A673 (cell line): ENCODE data around the gene CCDC122. TPM values are rescaled to one million over a fixed set of nuclear protein-coding genes. Genes with fewer than 3 reads are reported as not detected.
A peak's percentile ranks its signal among the peaks of the same experiment; 100 is the strongest.

ENCODE experiments used
- BruUV-seq: library from RNA; stranded (reverse); fragments of 400-500 nt; replicated peaks from 2 replicates; lab custom pipeline; 2021; lab: Mats Ljungman, UMichigan
- CTCF ChIA-PET: fragments of 300-600 bp; sonication (Branson Sonifier 250); formaldehyde crosslinking; loops from one replicate; lab custom pipeline; 2022; ENCODE audit warnings: antibody characterized with exemption; lab: Charles Lee
- POLR2A ChIA-PET: fragments of 300-600 bp; sonication (Branson Sonifier 250); formaldehyde crosslinking; loops from one replicate; lab custom pipeline; 2022; ENCODE audit warnings: antibody characterized with exemption; ENCODE audit not compliant: low non-redundant PET; lab: Charles Lee
- DNase-seq: peaks from one replicate; pipeline ENCODE4 v3.0.0-alpha.2; 2015; ENCODE audit warnings: low spot score
- H3K27ac ChIP-seq: fragments of 200-600 bp; sonication (generic); 2 replicates; pipeline ENCODE4 v1.5.1; 2016; ENCODE audit warnings: mixed run types, low read depth, mild to moderate bottlenecking, mixed read lengths, antibody characterized with exemption, low read length; ENCODE audit not compliant: poor library complexity, severe bottlenecking
- H3K27me3 ChIP-seq: fragments of 200-600 bp; sonication (generic); replicated peaks from 2 replicates; pipeline ENCODE4 v1.6.1; 2017; ENCODE audit warnings: mixed run types, low read depth, mild to moderate bottlenecking, mixed read lengths, antibody characterized with exemption, low read length; ENCODE audit not compliant: insufficient read depth, poor library complexity
- H3K36me3 ChIP-seq: fragments of 200-600 bp; sonication (generic); 2 replicates; pipeline ENCODE4 v1.6.1; 2016; ENCODE audit warnings: mixed run types, mild to moderate bottlenecking, mixed read lengths, antibody characterized with exemption, low read length; ENCODE audit not compliant: insufficient read depth, poor library complexity, severe bottlenecking
- H3K4me1 ChIP-seq: fragments of 200-600 bp; sonication (generic); 2 replicates; pipeline ENCODE4 v1.6.1; 2017; ENCODE audit warnings: mixed run types, mild to moderate bottlenecking, mixed read lengths, antibody characterized with exemption, low read length; ENCODE audit not compliant: insufficient read depth, poor library complexity, severe bottlenecking
- H3K4me3 ChIP-seq: fragments of 200-600 bp; sonication (generic); 2 replicates; pipeline ENCODE4 v1.5.1; 2016; ENCODE audit warnings: low read depth, mixed run types, mild to moderate bottlenecking, mixed read lengths, low read length; ENCODE audit not compliant: poor library complexity, severe bottlenecking
- H3K9me3 ChIP-seq: fragments of 200-600 bp; sonication (generic); 2 replicates; pipeline ENCODE4 v1.6.1; 2016; ENCODE audit warnings: mixed run types, low read depth, mild to moderate bottlenecking, mixed read lengths, antibody characterized with exemption, low read length; ENCODE audit not compliant: poor library complexity, severe bottlenecking
- EZH2 ChIP-seq: fragments of 200-600 bp; sonication (generic); IDR thresholded peaks from 2 replicates; pipeline ENCODE4 v1.6.1; 2017; ENCODE audit warnings: borderline replicate concordance, low read depth, mild to moderate bottlenecking, mixed read lengths, antibody characterized with exemption, low read length; ENCODE audit not compliant: poor library complexity, severe bottlenecking
- intact Hi-C: fragments of 100-400 bp; cut with micrococcal nuclease; formaldehyde crosslinking; loops from one replicate; pipeline ENCODE4 v1.10.0; 2022; ENCODE audit not compliant: unreplicated experiment
- total RNA-seq: library from RNA; stranded (reverse); gene quantifications from 2 replicates; pipeline ENCODE4 v1.2.3, GENCODE V29; 2021
- TF ChIP-seq, protein P1 (sequence below): fragments of 300-800, 200-600 bp; sonication (generic); conservative IDR thresholded peaks from 2 replicates; pipeline ENCODE4 v1.5.1; 2017; ENCODE audit warnings: low read depth, mild to moderate bottlenecking, antibody characterized with exemption, low read length, moderate library complexity, mixed read lengths

CCDC122 gene
- total RNA-seq, 1 experiment from 2014 or later: 2.6 TPM

GRCh38 chr13:43911871-43912270, 32.3 kb upstream of the CCDC122 start:
- no TSS peak for BruUV-seq
- H3K27me3 ChIP-seq: no peaks in the 10 kb centered on the region
- H3K4me3 ChIP-seq: no peak overlapping the region
- no peaks in the 10 kb centered on the region for H3K4me1 ChIP-seq
- no peak overlapping the region for H3K27ac ChIP-seq
- intact Hi-C loops: no loop called here
- no peaks in the 10 kb centered on the region for H3K36me3 ChIP-seq
- ChIA-PET POLR2A (no interaction called here), CTCF (interaction anchor here (0.5 to 1.1 kb wide), 2 partner anchors 137 to 1135 kb away, joined by 3 read pairs; no protein-coding TSS in a partner anchor)
- TF ChIP-seq, protein P1, sequence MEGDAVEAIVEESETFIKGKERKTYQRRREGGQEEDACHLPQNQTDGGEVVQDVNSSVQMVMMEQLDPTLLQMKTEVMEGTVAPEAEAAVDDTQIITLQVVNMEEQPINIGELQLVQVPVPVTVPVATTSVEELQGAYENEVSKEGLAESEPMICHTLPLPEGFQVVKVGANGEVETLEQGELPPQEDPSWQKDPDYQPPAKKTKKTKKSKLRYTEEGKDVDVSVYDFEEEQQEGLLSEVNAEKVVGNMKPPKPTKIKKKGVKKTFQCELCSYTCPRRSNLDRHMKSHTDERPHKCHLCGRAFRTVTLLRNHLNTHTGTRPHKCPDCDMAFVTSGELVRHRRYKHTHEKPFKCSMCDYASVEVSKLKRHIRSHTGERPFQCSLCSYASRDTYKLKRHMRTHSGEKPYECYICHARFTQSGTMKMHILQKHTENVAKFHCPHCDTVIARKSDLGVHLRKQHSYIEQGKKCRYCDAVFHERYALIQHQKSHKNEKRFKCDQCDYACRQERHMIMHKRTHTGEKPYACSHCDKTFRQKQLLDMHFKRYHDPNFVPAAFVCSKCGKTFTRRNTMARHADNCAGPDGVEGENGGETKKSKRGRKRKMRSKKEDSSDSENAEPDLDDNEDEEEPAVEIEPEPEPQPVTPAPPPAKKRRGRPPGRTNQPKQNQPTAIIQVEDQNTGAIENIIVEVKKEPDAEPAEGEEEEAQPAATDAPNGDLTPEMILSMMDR: no peak
- TF ChIP-seq EZH2: no peak
- peak; percentile 3 for DNase-seq
- H3K9me3 ChIP-seq: no peaks in the 10 kb centered on the region

GRCh38 chr13:43911278-43911677, 31.7 kb upstream of the CCDC122 start:
- TF ChIP-seq, protein P1: no peak
- no peak for TF ChIP-seq EZH2
- ChIA-PET POLR2A (no interaction called here), CTCF (interaction anchor here (0.5 to 1.1 kb wide), 3 partner anchors 30 to 1136 kb away, joined by 3 to 8 read pairs (median 3); no protein-coding TSS in a partner anchor)
- H3K27me3 ChIP-seq: no peaks in the 10 kb centered on the region
- H3K4me1 ChIP-seq: no peaks in the 10 kb centered on the region
- intact Hi-C loops: no loop called here
- H3K9me3 ChIP-seq: no peaks in the 10 kb centered on the region
- no peak for DNase-seq
- no TSS peak for BruUV-seq
- no peaks in the 10 kb centered on the region for H3K36me3 ChIP-seq
- no peak overlapping the region for H3K27ac ChIP-seq
- H3K4me3 ChIP-seq: no peak overlapping the region

DNA sequence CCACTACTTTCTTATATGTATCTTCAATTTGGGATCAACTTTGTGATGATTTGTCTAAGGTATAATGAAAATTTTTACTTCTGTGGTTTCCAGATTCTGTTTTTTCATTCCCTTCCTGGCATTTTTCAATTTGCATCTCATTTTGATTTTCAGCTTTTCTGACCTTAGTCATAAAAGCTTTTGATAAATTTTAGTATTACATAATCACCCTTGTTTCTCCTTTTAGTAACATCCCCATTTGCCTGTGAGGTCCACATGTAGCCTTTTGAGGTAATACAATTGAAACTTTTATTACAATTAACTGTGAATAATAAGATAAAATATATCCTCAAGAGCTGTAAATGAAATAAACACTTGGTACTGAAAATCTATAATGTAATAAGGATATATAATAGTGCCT, 31.3 kb upstream of the CCDC122 start:
- TF ChIP-seq, protein P1: no peak
- no peak for TF ChIP-seq EZH2
- no peak for DNase-seq
- ChIA-PET CTCF (interaction anchor here (1.1 kb wide), 2 partner anchors 31 to 138 kb away, joined by 3 to 8 read pairs; no protein-coding TSS in a partner anchor), POLR2A (no interaction called here)
- Histone ChIP-seq H3K9me3 (no peaks in the 10 kb centered on the region), H3K27me3 (no peaks in the 10 kb centered on the region), H3K27ac (no peak overlapping the region), H3K36me3 (no peaks in the 10 kb centered on the region), H3K4me3 (no peak overlapping the region), H3K4me1 (no peaks in the 10 kb centered on the region)
- BruUV-seq: no TSS peak
- intact Hi-C loops: no loop called here
